Natural killer cell (primary cell): Measurements from ENCODE around the gene CRTC1. TPM values are rescaled to one million over a fixed set of nuclear protein-coding genes. Genes with fewer than 3 reads are reported as not detected.

Source experiments
- ATAC-seq, 3 donors: fragments of 150-1000 bp in 2 of 3; fragments of 200-7000 bp in 1 of 3; cut with Tn5 transposase; 1 replicate in 1 of 3; 2 replicates in 2 of 3; pipeline ENCODE4 v1.10.0; 2021; ENCODE audit warnings: mild to moderate bottlenecking in 2 of 3, moderate library complexity in 2 of 3
- DNase-seq, 2 donors: peaks; one replicate each; pipeline versions ENCODE4 v3.0.0 to v3.0.0-alpha.2; 2013 to 2021; ENCODE audit warnings: mixed read lengths in 1 of 2
- H3K27ac ChIP-seq: one replicate; pipeline ENCODE4 v1.5.1; 2013; ENCODE audit warnings: mild to moderate bottlenecking, low read length
- H3K27me3 ChIP-seq: one replicate; pipeline ENCODE4 v1.6.1; 2013; ENCODE audit warnings: low read length; ENCODE audit not compliant: control insufficient read depth, insufficient read depth
- H3K36me3 ChIP-seq: one replicate; pipeline ENCODE4 v1.6.1; 2013; ENCODE audit warnings: low read length; ENCODE audit not compliant: control insufficient read depth, insufficient read depth
- H3K4me1 ChIP-seq: one replicate; pipeline ENCODE4 v1.6.1; 2013; ENCODE audit warnings: low read length; ENCODE audit not compliant: control insufficient read depth, insufficient read depth
- H3K4me3 ChIP-seq: one replicate; pipeline ENCODE4 v1.5.1; 2013; ENCODE audit warnings: low read length
- H3K9me3 ChIP-seq: one replicate; pipeline ENCODE4 v1.6.1; 2013; ENCODE audit warnings: low read length; ENCODE audit not compliant: control insufficient read depth, insufficient read depth
- H3K27ac Mint-ChIP-seq, 2 donors: one replicate each; pipeline ENCODE4 v1.8.0; 2022; ENCODE audit warnings: mild to moderate bottlenecking in 2 of 2, mixed read lengths in 2 of 2, moderate library complexity in 1 of 2
- H3K27me3 Mint-ChIP-seq, 2 donors: one replicate each; pipeline ENCODE4 v1.8.0; 2022; ENCODE audit warnings: low read depth in 2 of 2, mixed read lengths in 2 of 2
- H3K36me3 Mint-ChIP-seq: one replicate; pipeline ENCODE4 v1.8.0; 2022; ENCODE audit warnings: mixed read lengths
- H3K4me1 Mint-ChIP-seq, 2 donors: one replicate each; pipeline ENCODE4 v1.8.0; 2022; ENCODE audit warnings: mixed read lengths in 2 of 2
- H3K4me3 Mint-ChIP-seq: one replicate; pipeline ENCODE4 v1.8.0; 2022; ENCODE audit warnings: mild to moderate bottlenecking, moderate library complexity, mixed read lengths
- H3K9me3 Mint-ChIP-seq, 2 donors: one replicate each; pipeline ENCODE4 v1.8.0; 2022; ENCODE audit warnings: mixed read lengths in 2 of 2
- CTCF ChIP-seq: fragments of 200-600 bp; IDR thresholded peaks from one replicate; pipeline ENCODE4 v1.8.0; 2022; ENCODE audit warnings: antibody characterized with exemption
- WGBS: methylation state at CpG from one replicate; pipeline ENCODE4 v1.1.7; 2013; ENCODE audit warnings: missing lambda C conversion rate; ENCODE audit not compliant: insufficient coverage; 5-methylcytosine and 5-hydroxymethylcytosine counted together
- intact Hi-C: fragments of 100-400 bp; cut with micrococcal nuclease; formaldehyde crosslinking; loops from one replicate; pipeline ENCODE4 v1.14.2; 2022
- total RNA-seq, 4 donors: library from RNA; stranded (reverse); fragments of 120-200 nt in 1 of 4; gene quantifications; one replicate each; pipeline versions ENCODE4 v1.2.3 to v1.2.4, GENCODE V29; 2013 to 2022

Gene CRTC1
- total RNA-seq, 3 donors from 2014 or later (not counting 1 experiment from before 2014, with no cell fraction given): 14.1 to 17.0 (median 14.3) TPM

- Histone ChIP-seq H3K4me3 (no peak overlapping the region), H3K4me1 (peaks cover 55% of the 10 kb centered on the region), H3K27ac (no peak overlapping the region), H3K9me3 (no peaks in the 10 kb centered on the region), H3K27me3 (no peaks in the 10 kb centered on the region), H3K36me3 (no peaks in the 10 kb centered on the region)
- Mint-ChIP-seq H3K27ac (peak overlapping the region in 1 of 2 donors; percentile 59), H3K4me1 (peaks cover 40 to 62% of the 10 kb centered on the region in 2 donors), H3K4me3 (peak overlapping the region; percentile 65), H3K27me3 (no peaks in the 10 kb centered on the region), H3K36me3 (no peaks in the 10 kb centered on the region), H3K9me3 (no peaks in the 10 kb centered on the region)
- no peak for TF ChIP-seq CTCF
- WGBS: 84% methylated on average over 5 of the region's 5 CpGs
- ATAC-seq: no peak
- intact Hi-C loops: no loop called here
- no peak for DNase-seq
Measured at GRCh38 chr19:18712981-18713380, 29.5 kb downstream of the CRTC1 start.

- DNase-seq: no peak
- H3K27ac Mint-ChIP-seq: peak overlapping the region; percentile 26 to 59
Measured at GRCh38 chr19:18713550-18714117, 30.2 kb downstream of the CRTC1 start.

GRCh38 chr19:18715416-18715815, 31.9 kb downstream of the CRTC1 start:
- no peak for TF ChIP-seq CTCF
- Histone ChIP-seq H3K4me3 (no peak overlapping the region), H3K27me3 (no peaks in the 10 kb centered on the region), H3K4me1 (peaks cover 39% of the 10 kb centered on the region), H3K36me3 (no peaks in the 10 kb centered on the region), H3K27ac (no peak overlapping the region), H3K9me3 (no peaks in the 10 kb centered on the region)
- Mint-ChIP-seq H3K4me1 (peaks cover 40 to 54% of the 10 kb centered on the region in 2 donors), H3K4me3 (peak overlapping the region; percentile 42), H3K27ac (peak overlapping the region in 1 of 2 donors; percentile 14), H3K9me3 (no peaks in the 10 kb centered on the region), H3K36me3 (no peaks in the 10 kb centered on the region), H3K27me3 (no peaks in the 10 kb centered on the region)
- no peak for DNase-seq
- 81% methylated on average over 5 of the region's 5 CpGs for WGBS
- intact Hi-C loops: no loop called here
- ATAC-seq: no peak

More at GRCh38 chr19:18713550-18714117, 30.2 kb downstream of the CRTC1 start:
- Histone ChIP-seq H3K27me3 (no peaks in the 10 kb centered on the region), H3K4me1 (peaks cover 55% of the 10 kb centered on the region), H3K27ac (no peak overlapping the region), H3K36me3 (no peaks in the 10 kb centered on the region), H3K4me3 (no peak overlapping the region), H3K9me3 (no peaks in the 10 kb centered on the region)
- Mint-ChIP-seq H3K4me1 (peaks cover 40 to 63% of the 10 kb centered on the region in 2 donors), H3K36me3 (no peaks in the 10 kb centered on the region), H3K4me3 (peak overlapping the region; percentile 65), H3K9me3 (no peaks in the 10 kb centered on the region), H3K27me3 (no peaks in the 10 kb centered on the region)
- intact Hi-C loops: no loop called here
- TF ChIP-seq CTCF: no peak
- peak; percentile 53 to 87 (median 84) for ATAC-seq
- 81% methylated on average over 17 of the region's 18 CpGs for WGBS

- Histone ChIP-seq H3K27me3 (no peaks in the 10 kb centered on the region), H3K4me3 (no peak overlapping the region), H3K4me1 (peaks cover 38% of the 10 kb centered on the region), H3K27ac (no peak overlapping the region), H3K9me3 (no peaks in the 10 kb centered on the region), H3K36me3 (no peaks in the 10 kb centered on the region)
- WGBS: 96% methylated on average over 6 of the region's 6 CpGs
- no peak for TF ChIP-seq CTCF
- Mint-ChIP-seq H3K9me3 (no peaks in the 10 kb centered on the region), H3K4me3 (no peak overlapping the region), H3K27ac (peak overlapping the region in 1 of 2 donors; percentile 58), H3K27me3 (no peaks in the 10 kb centered on the region), H3K36me3 (no peaks in the 10 kb centered on the region), H3K4me1 (peaks cover 44 to 59% of the 10 kb centered on the region in 2 donors)
- no peak for DNase-seq
- intact Hi-C loops: no loop called here
- no peak for ATAC-seq
Measured at GRCh38 chr19:18716857-18717256, 33.4 kb downstream of the CRTC1 start.
